Heart left ventricle (tissue), 16 donors: ENCODE measurements around the gene NFIC. TPM values are rescaled to one million over a fixed set of nuclear protein-coding genes. Genes with fewer than 3 reads are reported as not detected.
"Not testable (repeated sequence)": the region's sequence is repeated elsewhere in the genome, so short reads cannot be mapped to it uniquely, and the experiment has no call there.

Experiments used
- ATAC-seq, 4 donors: fragments of 200-7000 bp; cut with Tn5 transposase; one replicate each; pipeline ENCODE4 v1.9.1; 2020 to 2022; ENCODE audit warnings: moderate library complexity in 4 of 4, mild to moderate bottlenecking in 3 of 4, moderate number of reproducible peaks in 1 of 4
- DNase-seq, 5 donors: peaks; one replicate each; pipeline ENCODE4 v3.0.0-alpha.2; 2020
- H3K27ac ChIP-seq, 12 donors: fragments of 200-600 bp; sonication (generic) in 4 of 12; one replicate each; pipeline versions ENCODE4 v1.5.0 to v1.8.0; 2016 to 2022; ENCODE audit warnings: mild to moderate bottlenecking in 2 of 12
- H3K27me3 ChIP-seq, 9 donors: fragments of 200-600 bp; sonication (generic) in 2 of 9; one replicate each; pipeline versions ENCODE4 v1.5.1 to v1.8.0; 2016 to 2022; ENCODE audit warnings: mild to moderate bottlenecking in 3 of 9
- H3K36me3 ChIP-seq, 9 donors: fragments of 200-600 bp; sonication (generic) in 2 of 9; one replicate each; pipeline versions ENCODE4 v1.5.0 to v1.8.0; 2018 to 2022; ENCODE audit warnings: mild to moderate bottlenecking in 2 of 9
- H3K4me1 ChIP-seq, 12 donors: fragments of 200-600 bp; sonication (generic) in 4 of 12; one replicate each; pipeline versions ENCODE4 v1.5.0 to v1.8.0; 2016 to 2022; ENCODE audit warnings: mild to moderate bottlenecking in 3 of 12
- H3K4me3 ChIP-seq, 12 donors: fragments of 200-600 bp; sonication (generic) in 4 of 12; one replicate each; pipeline versions ENCODE4 v1.5.0 to v1.8.0; 2017 to 2022; ENCODE audit warnings: mild to moderate bottlenecking in 9 of 12, moderate library complexity in 4 of 12
- H3K9me3 ChIP-seq, 12 donors: fragments of 200-600 bp; sonication (generic) in 4 of 12; one replicate each; pipeline versions ENCODE4 v1.5.0 to v1.8.0; 2016 to 2022; ENCODE audit warnings: mild to moderate bottlenecking in 1 of 12
- CTCF ChIP-seq, 12 donors: fragments of 200-600 bp; sonication (generic) in 4 of 12; IDR thresholded peaks; one replicate each; pipeline versions ENCODE4 v1.5.0 to v1.8.0; 2018 to 2022; ENCODE audit warnings: antibody characterized with exemption in 12 of 12, mild to moderate bottlenecking in 5 of 12
- POLR2A ChIP-seq, 2 donors: fragments of 450-650 bp; IDR thresholded peaks; one replicate each; pipeline ENCODE4 v1.6.1; 2017; ENCODE audit warnings: antibody characterized with exemption in 2 of 2, mild to moderate bottlenecking in 2 of 2, moderate library complexity in 2 of 2
- WGBS, 4 donors: extraction: QIAGEN DNeasy Blood & Tissue Kit in 2 of 4; methylation state at CpG; one replicate each; pipeline versions ENCODE4 v1.1.5 to v1.1.7; 2013 to 2018; 5-methylcytosine and 5-hydroxymethylcytosine counted together
- intact Hi-C, 10 donors: fragments of 100-400 bp; cut with DNase I; formaldehyde crosslinking; loops; one replicate each; pipeline versions ENCODE4 v1.11.1 to v1.14.2; 2022
- polyA plus RNA-seq, 2 donors: library from polyadenylated mRNA; stranded (reverse); fragments of 200-250 nt; gene quantifications; one replicate each; pipeline ENCODE4 v1.2.3, GENCODE V29; 2013
- total RNA-seq, 9 donors: library from RNA; depleted of rRNA in 2 of 9; stranded (reverse); fragments of >200 nt in 2 of 9; fragmentation: NEBNext Ultra II Directional in 3 of 9; extraction: Animal tissue kit (Norgen Biotek cat#: 25700) in 3 of 9; gene quantifications; one replicate each; pipeline versions ENCODE4 v1.1.0 to v1.2.4, GENCODE V29; 2016 to 2023
- donor health status: ischemic (EF 13 %, LVEDD 7.1; RV severe dilation, severe dysfunction).
- donor health status: healthy with polysubstance abuse.
- donor health status: DM: no; HTN: yes; CAD: no.
- donor health status: DM: no; HTN: no; CAD: no.
- donor health status: ischemic (EF 25% LVEDD 6.9; RV normal size, moderate dysfunction).
- donor health status: ischemic (EF 25% LVEDD 5.7; RV mildly dilated, moderate dysfunction).
- donor health status: healthy.
- donor health status: DM: yes; HTN: yes; CAD: no.
- donor health status: ischemic (EF 35%, LVEDD 5.7; RV mildly dilated, moderate dysfunction).
- donor health status: nonischemic (EF 11% LVEDD 7.7; RV severe dilation, severe dysfunction).
- donor health status: DM: yes; HTN: yes; CAD: no.
- donor health status: PGD.
- donor health status: ischemic (EF 29% LVEDD 5.4; RV normal size, mild dysfunction).
- donor health status: nonischemic (EF 23%, LVEDD 6.1; RV moderate dilation, normal function).

NFIC gene
- total and polyA plus RNA-seq, 11 donors, result 107 to 267 (median 159) TPM

DNA sequence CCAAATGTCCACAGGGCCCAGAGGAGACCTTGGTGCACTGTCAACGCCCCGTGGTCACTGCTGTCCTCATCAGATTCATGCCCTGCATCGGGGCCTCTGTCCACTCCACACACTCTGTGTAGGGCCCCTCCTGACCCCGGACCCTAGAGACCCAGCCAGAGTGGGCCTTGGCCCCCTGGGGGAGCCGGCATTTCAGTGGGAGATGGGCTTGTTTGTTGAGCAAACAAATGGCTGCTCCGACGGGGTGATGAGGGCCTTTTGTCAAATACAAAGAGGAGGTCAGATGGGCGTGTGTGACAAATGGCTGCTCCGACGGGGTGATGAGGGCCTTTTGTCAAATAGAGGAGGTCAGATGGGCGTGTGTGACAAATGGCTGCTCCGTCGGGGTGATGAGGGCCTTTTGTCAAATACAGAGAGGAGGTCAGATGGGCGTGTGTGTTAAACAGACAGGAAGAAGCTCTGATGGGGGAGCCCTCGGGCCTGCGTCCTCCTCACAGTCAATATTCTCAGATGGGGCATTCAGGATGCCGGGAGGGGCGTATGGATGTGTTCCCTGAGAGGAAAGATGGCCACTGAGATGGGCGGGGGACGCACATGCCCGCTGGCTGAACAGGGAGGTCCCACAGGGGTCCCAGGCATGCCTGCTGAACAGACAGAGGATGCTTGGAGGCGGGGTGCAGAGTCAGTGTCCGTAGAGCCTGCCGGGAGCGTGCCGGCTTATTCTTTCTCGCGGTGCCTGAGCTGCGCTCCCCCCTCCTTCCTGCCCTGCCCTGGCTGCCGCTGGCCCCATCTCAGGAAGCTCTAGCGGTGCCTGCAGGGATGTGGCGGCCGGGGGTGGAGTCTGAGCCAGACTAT lies 77.7 kb downstream of the NFIC start:
- DNase-seq (peak; percentile 79 to 84 (median 80)), ATAC-seq (peak; percentile 81 to 93 (median 88))
- WGBS, 4 donors, result 27 to 36% (median 30%) methylated on average over 28 to 33 of the region's 33 CpGs
- Histone ChIP-seq H3K4me1 (peaks cover 9 to 47% (median 32%) of the 10 kb centered on the region in 12 donors), H3K27me3 (no peaks in the 10 kb centered on the region), H3K4me3 (peak overlapping the region in 3 of 12 donors; percentile 1 to 22 (median 8)), H3K27ac (peak overlapping the region; percentile 44 to 85 (median 72)), H3K36me3 (peaks cover 0 to 57% (median 35%) of the 10 kb centered on the region in 9 donors), H3K9me3 (no peaks in the 10 kb centered on the region)
- intact Hi-C loops, result no loop called here
- peak in 1 of 2 donors; percentile 25 for TF ChIP-seq POLR2A (IDR thresholded peaks at IDR 0.05)
- TF ChIP-seq CTCF (IDR thresholded peaks at IDR 0.05), result no peak

DNA sequence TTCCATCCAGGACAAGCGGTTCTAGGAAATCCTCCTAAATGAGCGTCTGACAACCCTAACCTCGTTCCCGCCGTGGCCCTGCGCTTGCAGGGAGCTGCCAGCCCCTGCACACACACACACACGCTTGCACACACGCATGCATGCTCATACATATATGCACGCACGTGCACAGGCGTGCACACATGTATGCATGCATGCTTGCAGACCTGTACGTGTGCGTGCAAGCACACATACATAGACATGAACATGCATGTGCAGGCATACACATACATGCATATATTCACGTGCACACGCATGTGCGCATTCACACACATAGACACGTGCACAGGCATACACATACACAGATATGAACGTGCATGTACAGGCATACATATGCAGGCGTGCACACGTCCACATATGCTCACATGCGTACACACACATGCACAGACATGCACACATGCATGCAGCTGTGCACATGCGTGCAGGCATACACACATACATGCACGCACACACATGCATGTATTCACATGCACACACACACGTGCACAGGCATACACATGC lies 78.4 kb downstream of the NFIC start:
- peaks cover 0 to 63% (median 42%) of the 10 kb centered on the region in 9 donors for H3K36me3 ChIP-seq
- peak overlapping the region in 7 of 12 donors; percentile 14 to 78 (median 47) for H3K27ac ChIP-seq
- H3K27me3 ChIP-seq, result no peaks in the 10 kb centered on the region
- peak in 1 of 4 donors; percentile 1 for ATAC-seq
- intact Hi-C loops, result no loop called here
- no peaks in the 10 kb centered on the region for H3K9me3 ChIP-seq
- H3K4me3 ChIP-seq, result no peak overlapping the region
- TF ChIP-seq POLR2A (IDR thresholded peaks at IDR 0.05), result no peak
- no peak for TF ChIP-seq CTCF (IDR thresholded peaks at IDR 0.05)
- WGBS, 4 donors, result 52 to 63% (median 57%) methylated on average over 19 to 24 of the region's 24 CpGs
- DNase-seq, result no peak
- H3K4me1 ChIP-seq, result peaks cover 9 to 47% (median 32%) of the 10 kb centered on the region in 12 donors

DNA sequence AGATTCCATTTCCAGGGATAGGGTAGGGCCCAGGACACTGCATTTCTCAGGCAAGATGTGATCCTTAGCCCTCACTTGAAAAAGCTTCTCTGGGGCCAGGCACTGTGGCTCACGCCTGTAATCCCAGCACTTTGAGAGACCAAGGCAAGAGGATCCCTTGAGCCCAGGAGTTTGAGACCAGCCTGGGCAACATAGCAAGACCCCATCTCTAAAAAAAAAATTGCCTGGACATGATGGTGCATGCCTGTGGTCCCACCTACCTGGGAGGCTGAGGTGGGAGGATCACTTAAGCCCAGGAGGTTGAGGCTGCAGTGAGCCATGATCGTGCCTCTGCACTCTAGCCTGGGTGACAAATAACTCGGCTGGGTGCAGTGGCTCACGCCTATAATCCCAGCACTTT lies 80.3 kb downstream of the NFIC start:
- DNase-seq, H3K27me3 ChIP-seq, H3K9me3 ChIP-seq, intact Hi-C loops, H3K4me3 ChIP-seq, ATAC-seq: not testable (repeated sequence)
- Histone ChIP-seq H3K36me3 (peaks cover 0 to 69% (median 54%) of the 10 kb centered on the region in 9 donors), H3K4me1 (peaks cover 9 to 50% (median 38%) of the 10 kb centered on the region in 12 donors), H3K27ac (peak overlapping the region in 3 of 12 donors; percentile 3 to 53 (median 14))
- 95 to 98% (median 97%) methylated on average over 4 of the region's 4 CpGs for WGBS, 4 donors

DNA sequence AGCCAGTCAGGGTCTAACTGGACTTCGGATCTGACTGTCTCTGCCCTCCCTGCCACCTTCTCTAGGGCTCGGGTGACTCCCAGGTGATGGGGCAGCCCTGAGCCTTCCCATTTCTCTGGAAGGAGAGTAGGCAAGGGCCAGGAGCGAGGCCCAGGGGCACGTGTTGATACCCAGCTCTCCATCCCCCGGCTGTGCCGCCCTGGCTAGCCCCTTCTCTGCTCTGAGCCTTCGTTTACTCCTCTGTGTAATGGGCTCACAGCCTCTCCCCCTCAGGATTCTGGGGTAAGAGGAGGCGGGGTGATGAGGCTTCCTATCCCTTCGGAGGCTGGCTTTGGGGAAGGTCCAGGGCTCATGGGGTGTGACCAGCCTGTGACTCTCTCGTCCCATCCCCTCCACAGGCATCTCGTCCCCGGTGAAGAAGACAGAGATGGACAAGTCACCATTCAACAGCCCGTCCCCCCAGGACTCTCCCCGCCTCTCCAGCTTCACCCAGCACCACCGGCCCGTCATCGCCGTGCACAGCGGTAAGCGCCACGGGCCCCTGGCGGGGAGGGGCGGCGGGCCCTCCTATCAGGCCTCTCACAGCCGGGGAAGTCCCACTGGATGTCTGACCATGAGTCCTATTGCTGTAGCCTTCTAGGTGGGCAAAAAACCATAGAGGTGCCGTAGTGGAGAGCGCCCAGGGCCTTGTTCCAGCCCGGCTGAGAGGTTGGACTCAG lies 82.4 kb downstream of the NFIC start:
- Histone ChIP-seq H3K27ac (peak overlapping the region in 3 of 12 donors; percentile 15 to 92 (median 25)), H3K4me1 (peaks cover 9 to 43% (median 31%) of the 10 kb centered on the region in 12 donors), H3K4me3 (no peak overlapping the region), H3K27me3 (no peaks in the 10 kb centered on the region), H3K36me3 (peaks cover 3 to 86% (median 71%) of the 10 kb centered on the region in 9 donors), H3K9me3 (no peaks in the 10 kb centered on the region)
- intact Hi-C loops, result no loop called here
- TF ChIP-seq POLR2A (IDR thresholded peaks at IDR 0.05) (no peak), CTCF (IDR thresholded peaks at IDR 0.05) (no peak)
- no peak for ATAC-seq
- 93 to 95% (median 94%) methylated on average over 21 to 28 of the region's 28 CpGs for WGBS, 4 donors
- DNase-seq, result no peak
